AG09309 (cell line): Measurements from ENCODE around the gene SMURF1.

Experiments
- DNase-seq: peaks from one replicate; pipeline ENCODE4 v3.0.0-alpha.2; 2010; ENCODE audit warnings: low read depth
- H3K4me3 ChIP-seq: 2 replicates; pipeline ENCODE4 v1.5.1; 2011; ENCODE audit warnings: mild to moderate bottlenecking, low read depth, low read length, moderate library complexity; ENCODE audit not compliant: control insufficient read depth
- TF ChIP-seq, protein P1 (sequence below): IDR thresholded peaks from 2 replicates; pipeline ENCODE4 v1.5.1; 2011; ENCODE audit warnings: mild to moderate bottlenecking, low read depth, low read length, inconsistent platforms; ENCODE audit not compliant: insufficient read depth, control insufficient read depth; ENCODE audit errors: missing control alignments

The SMURF1 gene

DNA sequence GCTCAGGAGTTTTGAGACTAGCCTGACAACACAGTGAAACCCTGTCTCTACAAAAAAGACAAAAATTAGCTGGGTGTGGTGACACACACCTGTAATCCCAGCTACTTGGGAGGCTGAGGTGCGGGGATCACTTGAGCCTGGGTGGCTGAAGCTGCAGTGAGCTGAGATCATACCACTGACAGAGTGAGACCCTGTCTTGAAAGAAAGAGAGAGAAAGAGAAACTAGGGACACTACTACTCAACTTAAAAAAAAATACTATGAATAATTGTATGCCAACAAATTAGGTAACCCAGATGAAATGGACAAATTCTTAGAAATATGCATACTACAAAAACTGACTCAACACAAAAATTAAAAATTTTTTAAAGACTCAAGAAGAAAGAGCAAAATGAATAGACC, 28.5 kb downstream of the SMURF1 start:
- DNase-seq = no peak
- H3K4me3 ChIP-seq = no peak overlapping the region
- TF ChIP-seq, protein P1, sequence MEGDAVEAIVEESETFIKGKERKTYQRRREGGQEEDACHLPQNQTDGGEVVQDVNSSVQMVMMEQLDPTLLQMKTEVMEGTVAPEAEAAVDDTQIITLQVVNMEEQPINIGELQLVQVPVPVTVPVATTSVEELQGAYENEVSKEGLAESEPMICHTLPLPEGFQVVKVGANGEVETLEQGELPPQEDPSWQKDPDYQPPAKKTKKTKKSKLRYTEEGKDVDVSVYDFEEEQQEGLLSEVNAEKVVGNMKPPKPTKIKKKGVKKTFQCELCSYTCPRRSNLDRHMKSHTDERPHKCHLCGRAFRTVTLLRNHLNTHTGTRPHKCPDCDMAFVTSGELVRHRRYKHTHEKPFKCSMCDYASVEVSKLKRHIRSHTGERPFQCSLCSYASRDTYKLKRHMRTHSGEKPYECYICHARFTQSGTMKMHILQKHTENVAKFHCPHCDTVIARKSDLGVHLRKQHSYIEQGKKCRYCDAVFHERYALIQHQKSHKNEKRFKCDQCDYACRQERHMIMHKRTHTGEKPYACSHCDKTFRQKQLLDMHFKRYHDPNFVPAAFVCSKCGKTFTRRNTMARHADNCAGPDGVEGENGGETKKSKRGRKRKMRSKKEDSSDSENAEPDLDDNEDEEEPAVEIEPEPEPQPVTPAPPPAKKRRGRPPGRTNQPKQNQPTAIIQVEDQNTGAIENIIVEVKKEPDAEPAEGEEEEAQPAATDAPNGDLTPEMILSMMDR = no peak

DNA sequence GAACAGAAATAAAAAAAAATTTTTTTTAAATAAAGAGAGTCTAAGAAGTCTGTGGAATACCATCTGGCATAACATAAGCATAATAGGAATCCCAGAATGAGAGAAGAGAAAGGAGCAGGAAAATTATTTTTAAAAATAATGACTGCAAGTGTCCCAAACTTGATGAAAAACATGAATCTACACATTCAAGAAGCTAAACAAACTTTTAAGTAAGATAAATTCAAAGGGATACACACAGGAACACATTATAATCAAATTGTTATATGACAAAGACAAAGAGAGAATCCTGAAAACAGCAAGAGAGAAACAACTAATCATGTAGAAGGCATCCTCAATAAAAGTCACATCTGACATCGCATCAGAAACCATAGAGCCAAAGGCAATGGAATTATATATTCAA, 30.9 kb downstream of the SMURF1 start:
- TF ChIP-seq, protein P1 = no peak
- DNase-seq = no peak

DNA sequence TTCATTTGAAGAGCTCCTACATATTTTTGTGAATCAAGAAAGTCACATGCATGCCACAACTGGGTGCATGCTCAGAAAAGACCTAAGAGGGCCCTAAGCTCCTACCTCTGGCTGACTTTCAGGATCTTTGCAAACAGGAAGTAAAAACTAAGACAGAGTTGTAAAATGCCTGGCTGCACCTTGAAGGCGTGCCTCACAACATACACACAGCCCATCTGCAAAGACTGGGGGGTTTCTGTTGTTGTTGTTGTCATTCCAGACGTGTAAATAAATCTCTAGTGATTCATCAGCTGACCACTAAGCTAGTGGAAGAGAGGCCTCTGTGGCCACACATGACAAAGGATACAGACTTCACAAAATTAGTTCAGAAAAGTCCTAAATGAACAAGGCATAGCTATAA, 31.8 kb downstream of the SMURF1 start:
- no peak for DNase-seq
- no peak overlapping the region for H3K4me3 ChIP-seq
- TF ChIP-seq, protein P1 = no peak

More for the DNA sequence above, 30.9 kb downstream of the SMURF1 start:
- no peak overlapping the region for H3K4me3 ChIP-seq

DNA sequence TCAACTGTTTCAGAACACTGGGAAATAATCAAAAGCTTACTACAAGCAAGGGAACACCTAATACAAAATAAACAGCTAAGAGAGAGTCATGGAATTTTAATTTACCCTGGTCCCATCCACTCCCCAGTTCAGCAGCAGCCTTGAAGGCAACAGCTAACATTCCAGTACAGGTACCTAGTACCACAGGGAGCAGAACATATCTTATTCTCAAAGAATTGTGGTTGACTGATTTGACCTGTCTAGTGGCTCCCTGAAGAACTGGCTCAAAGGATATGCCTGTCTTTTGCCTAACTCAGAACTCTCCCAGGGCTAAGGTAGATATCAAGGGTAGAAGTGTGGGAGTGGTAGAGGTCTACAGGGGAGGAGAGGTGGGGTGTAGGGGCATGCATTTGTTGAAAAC, 32.3 kb downstream of the SMURF1 start:
- no peak for DNase-seq
- TF ChIP-seq, protein P1 = no peak
- H3K4me3 ChIP-seq = no peak overlapping the region

DNA sequence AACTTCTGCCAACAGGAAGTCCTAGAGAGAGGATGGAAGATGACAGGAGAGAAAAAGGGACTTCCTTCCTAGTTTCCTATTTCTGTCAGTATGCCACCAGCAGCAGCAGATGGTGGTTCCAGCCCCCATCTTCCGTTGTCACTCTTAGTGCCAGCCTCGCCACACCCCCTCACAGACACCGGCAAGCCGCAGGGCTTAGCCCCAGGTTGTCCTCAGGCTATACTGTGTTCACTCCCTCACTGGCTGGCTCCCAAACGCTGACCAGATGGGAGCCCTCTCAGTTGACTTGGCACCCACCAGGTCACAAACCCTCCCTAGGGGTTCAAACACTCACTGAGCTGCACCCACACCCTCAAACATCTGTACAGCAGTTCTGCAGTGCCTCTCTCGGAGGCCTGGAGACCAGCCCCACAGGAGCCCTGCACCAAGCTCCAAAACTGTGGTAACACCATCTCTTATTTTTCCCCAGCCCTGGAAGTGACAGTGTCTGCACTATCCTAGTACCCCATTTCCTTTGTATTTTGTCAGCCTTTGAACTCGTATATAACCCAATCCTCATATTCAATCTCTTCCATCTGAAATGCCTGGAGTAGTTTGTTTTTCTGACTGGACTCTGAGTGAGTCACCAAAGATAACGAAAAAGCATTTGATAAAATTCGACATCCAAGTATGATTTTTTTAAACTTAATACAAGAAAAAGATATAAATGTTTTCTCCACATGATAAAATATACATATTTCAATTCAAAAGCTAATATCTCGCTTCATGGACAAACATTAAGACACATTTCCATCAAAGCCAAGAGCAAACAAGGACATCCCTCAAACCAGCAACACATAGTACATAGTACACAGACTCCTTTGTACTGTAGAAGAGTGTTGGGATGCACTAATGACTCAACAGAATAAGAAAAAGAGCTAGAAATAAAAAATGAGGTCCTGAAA, 34.5 kb downstream of the SMURF1 start:
- TF ChIP-seq, protein P1 = no peak
- H3K4me3 ChIP-seq = no peak overlapping the region
- DNase-seq = no peak

DNA sequence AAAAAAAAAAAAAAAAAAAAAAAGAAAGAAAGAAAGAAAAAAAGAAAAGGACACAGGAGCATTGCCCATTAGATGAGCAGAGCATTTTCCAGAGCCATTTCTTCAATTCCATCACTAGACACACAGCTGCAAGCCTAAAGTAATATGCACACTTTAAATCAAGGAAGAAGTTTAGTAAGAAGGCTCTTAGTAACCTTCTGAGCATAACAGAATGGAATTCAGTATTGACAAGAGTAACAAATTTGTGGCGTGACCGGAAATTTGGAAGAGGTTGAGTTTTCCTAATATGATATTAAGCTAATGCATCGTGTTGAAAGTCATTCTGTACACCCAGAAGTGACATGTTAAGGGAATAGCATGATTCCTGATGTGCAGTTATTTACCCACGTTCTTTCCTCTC, 35.3 kb downstream of the SMURF1 start:
- H3K4me3 ChIP-seq = no peak overlapping the region
- DNase-seq = no peak

More for the DNA sequence above, 35.3 kb downstream of the SMURF1 start:
- TF ChIP-seq, protein P1 = no peak
